GM18951 (cell line): Measurements from ENCODE around the gene PCBP4.

Experiments used
- POLR2A ChIP-seq: IDR thresholded peaks from 4 replicates; pipeline ENCODE4 v1.6.1; 2011; ENCODE audit warnings: mild to moderate bottlenecking; ENCODE audit not compliant: insufficient read length, insufficient read depth; ENCODE audit errors: extremely low read depth
- in situ Hi-C: fragments of 300-500 bp; cut with MboI; formaldehyde crosslinking; loops from one replicate; pipeline ENCODE4 v1.12.0; 2022; ENCODE audit warnings: low sequenced_read_pairs, mixed read lengths, inconsistent platforms; ENCODE audit not compliant: unreplicated experiment

Gene PCBP4

GRCh38 chr3:51941798-51942602 is 25.3 kb downstream of the PCBP4 start, which contains the start of the genes PARP3 and RRP9:
Gene PARP3 (plus strand): TSS chr3:51942363. CDS start chr3:51943356, 993 bp downstream.
Gene RRP9 (minus strand): TSS chr3:51941904. CDS start chr3:51941867, 37 bp downstream.
- in situ Hi-C loops = no loop called here
- peak; percentile 67 for TF ChIP-seq POLR2A

- no peak for TF ChIP-seq POLR2A
- in situ Hi-C loops = no loop called here
Measured at GRCh38 chr3:51941463-51941797, 25.8 kb downstream of the PCBP4 start.

GRCh38 chr3:51940648-51941462 is 26.4 kb downstream of the PCBP4 start:
- no peak for TF ChIP-seq POLR2A
- in situ Hi-C loops = no loop called here

GRCh38 chr3:51938780-51939425 is 28.4 kb downstream of the PCBP4 start:
- no peak for TF ChIP-seq POLR2A
- in situ Hi-C loops = no loop called here

GRCh38 chr3:51937611-51938450 is 29.4 kb downstream of the PCBP4 start:
- no peak for TF ChIP-seq POLR2A
- in situ Hi-C loops = no loop called here

GRCh38 chr3:51937014-51937413 is 30.2 kb downstream of the PCBP4 start:
- no peak for TF ChIP-seq POLR2A
- in situ Hi-C loops = no loop called here

GRCh38 chr3:51935886-51936755 is 31.1 kb downstream of the PCBP4 start:
- no peak for TF ChIP-seq POLR2A
- in situ Hi-C loops = no loop called here

GRCh38 chr3:51934991-51935885 is 32.0 kb downstream of the PCBP4 start:
- in situ Hi-C loops = no loop called here

GRCh38 chr3:51934139-51934850 is 33.0 kb downstream of the PCBP4 start:
- in situ Hi-C loops = no loop called here
- TF ChIP-seq POLR2A = no peak

More at GRCh38 chr3:51934991-51935885, 32.0 kb downstream of the PCBP4 start:
- no peak for TF ChIP-seq POLR2A

- TF ChIP-seq POLR2A = no peak
- in situ Hi-C loops = no loop called here
Measured at GRCh38 chr3:51933471-51934138, 33.6 kb downstream of the PCBP4 start.
